Smooth muscle cell of the brain vasculature (primary cell): Measurements from ENCODE around the gene RASSF5.
A peak's percentile ranks its signal among the peaks of the same experiment; 100 is the strongest.

ENCODE experiments used
- DNase-seq: peaks from one replicate; pipeline ENCODE4 v3.0.0-alpha.2; 2012; ENCODE audit warnings: low read depth, low spot score

The RASSF5 gene

GRCh38 chr1:206497363-206497762 is 10.0 kb upstream of the RASSF5 start:
- no peak for DNase-seq

GRCh38 chr1:206497774-206498173 is 9.6 kb upstream of the RASSF5 start:
- no peak for DNase-seq

- no peak for DNase-seq
Measured at GRCh38 chr1:206498685-206499084, 8.6 kb upstream of the RASSF5 start.

- DNase-seq, result no peak
Measured at GRCh38 chr1:206500046-206500445, 7.3 kb upstream of the RASSF5 start.

- no peak for DNase-seq
Measured at GRCh38 chr1:206501881-206502280, 5.5 kb upstream of the RASSF5 start.

- DNase-seq, result no peak
Measured at GRCh38 chr1:206502403-206502802, 4.9 kb upstream of the RASSF5 start.

GRCh38 chr1:206502812-206503211 is 4.5 kb upstream of the RASSF5 start:
- no peak for DNase-seq

GRCh38 chr1:206503591-206504362 is 3.6 kb upstream of the RASSF5 start:
- DNase-seq, result peak; percentile 78

GRCh38 chr1:206504363-206504713 is 3.0 kb upstream of the RASSF5 start:
- DNase-seq, result no peak

GRCh38 chr1:206505702-206506355 is 1.5 kb upstream of the RASSF5 start:
- no peak for DNase-seq

- no peak for DNase-seq
Measured at GRCh38 chr1:206506405-206507283, 687 bp upstream of the RASSF5 start.

GRCh38 chr1:206508130-206508889 is 979 bp downstream of the RASSF5 start:
- no peak for DNase-seq

GRCh38 chr1:206508956-206509355 is 1.6 kb downstream of the RASSF5 start:
- no peak for DNase-seq

GRCh38 chr1:206509612-206510257 is 2.4 kb downstream of the RASSF5 start:
- DNase-seq, result no peak

GRCh38 chr1:206510371-206510770 is 3.0 kb downstream of the RASSF5 start:
- DNase-seq, result no peak

- no peak for DNase-seq
Measured at GRCh38 chr1:206511362-206512057, 4.2 kb downstream of the RASSF5 start.

GRCh38 chr1:206512058-206512850 is 4.9 kb downstream of the RASSF5 start:
- no peak for DNase-seq

GRCh38 chr1:206512851-206513180 is 5.5 kb downstream of the RASSF5 start:
- no peak for DNase-seq

- no peak for DNase-seq
Measured at GRCh38 chr1:206513312-206514111, 6.2 kb downstream of the RASSF5 start.
